Central memory CD4-positive, alpha-beta T cell (primary cell): ENCODE data around the gene SP7.
A peak's percentile ranks its signal among the peaks of the same experiment; 100 is the strongest.
"Not testable (repeated sequence)": the region's sequence is repeated elsewhere in the genome, so short reads cannot be mapped to it uniquely, and the experiment has no call there.

Source experiments
- DNase-seq: peaks from one replicate; pipeline ENCODE4 v3.0.0; 2022
- total RNA-seq, 3 experiments: gene quantifications; one replicate each; lab custom pipeline; 2026; lab: John Stamatoyannopoulos, UW

SP7 gene
- total RNA-seq = 0 reads per million in 3 experiments

GRCh38 chr12:53336181-53336681, at the start of gene SP7:
SP7 (minus strand) TSS chr12:53336354; CDS start chr12:53335646, 708 bp downstream.
- no peak for DNase-seq

GRCh38 chr12:53383258-53383657, 47.1 kb upstream of the SP7 start:
- no peak for DNase-seq

- peak; percentile 47 for DNase-seq
Measured at GRCh38 chr12:53381731-53382630, 45.8 kb upstream of the SP7 start.

GRCh38 chr12:53380794-53381730, 44.9 kb upstream of the SP7 start:
- DNase-seq = no peak

DNA sequence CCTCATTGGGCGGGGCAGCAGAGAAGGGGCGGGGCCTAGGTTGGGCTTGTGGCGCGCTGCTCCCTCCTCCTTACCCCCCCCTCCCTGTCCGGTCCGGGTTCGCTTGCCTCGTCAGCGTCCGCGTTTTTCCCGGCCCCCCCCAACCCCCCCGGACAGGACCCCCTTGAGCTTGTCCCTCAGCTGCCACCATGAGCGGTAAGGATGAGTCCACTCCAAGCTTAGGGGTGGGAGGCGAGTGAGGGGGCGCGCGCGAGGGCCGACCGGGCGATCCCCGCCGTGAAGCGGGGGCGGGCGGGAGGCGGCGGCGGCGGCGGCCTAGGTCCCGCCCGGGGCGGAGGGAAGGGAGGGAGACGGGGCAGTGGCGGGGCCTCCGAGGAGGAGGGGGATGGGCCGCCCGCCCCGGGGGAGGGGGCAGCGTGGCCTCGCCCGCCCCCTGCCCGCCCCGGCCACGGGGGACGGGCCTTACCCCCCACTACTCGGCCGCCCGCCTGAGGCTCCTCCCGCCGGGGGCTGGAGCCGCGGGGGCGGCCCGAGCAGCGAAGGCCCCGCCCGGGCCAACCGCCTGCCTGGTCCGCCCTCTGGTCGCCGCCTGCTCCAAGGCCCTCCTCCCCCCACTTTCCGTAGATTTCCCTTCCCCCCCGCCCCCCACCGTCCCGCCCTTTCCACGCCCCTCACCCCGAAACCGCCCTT, 44.1 kb upstream of the SP7 start, which contains the start of gene SP1:
Gene SP1, plus strand, starts transcription at position 73 of the 690 bp plus-strand sequence. Its CDS starts 116 bp downstream, at position 189.
- peak; percentile 86 for DNase-seq

- peak; percentile 99 for DNase-seq
Measured at GRCh38 chr12:53379389-53380103, 43.4 kb upstream of the SP7 start.

- no peak for DNase-seq
Measured at GRCh38 chr12:53378724-53379388, 42.7 kb upstream of the SP7 start.

DNA sequence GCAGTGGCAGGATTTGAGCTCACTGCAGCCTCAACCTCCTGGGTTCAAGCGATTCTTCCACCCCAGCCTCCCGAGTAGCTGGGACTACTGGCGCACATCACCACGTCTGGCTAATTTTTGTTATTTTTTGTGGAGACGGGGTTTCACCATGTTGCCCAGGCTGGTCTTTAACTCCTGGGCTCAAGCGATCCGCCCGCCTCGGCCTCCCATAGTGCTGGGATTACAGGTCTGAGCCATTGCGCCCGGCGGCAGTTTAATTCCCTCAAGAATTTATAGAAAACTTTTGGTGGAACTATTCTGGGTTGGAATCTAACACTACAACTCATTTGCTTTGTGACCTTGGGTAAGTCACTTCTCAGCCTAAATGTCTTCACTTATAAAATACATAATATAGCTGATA, 42.1 kb upstream of the SP7 start:
- DNase-seq = no peak

GRCh38 chr12:53376747-53377146, 40.6 kb upstream of the SP7 start:
- no peak for DNase-seq

DNA sequence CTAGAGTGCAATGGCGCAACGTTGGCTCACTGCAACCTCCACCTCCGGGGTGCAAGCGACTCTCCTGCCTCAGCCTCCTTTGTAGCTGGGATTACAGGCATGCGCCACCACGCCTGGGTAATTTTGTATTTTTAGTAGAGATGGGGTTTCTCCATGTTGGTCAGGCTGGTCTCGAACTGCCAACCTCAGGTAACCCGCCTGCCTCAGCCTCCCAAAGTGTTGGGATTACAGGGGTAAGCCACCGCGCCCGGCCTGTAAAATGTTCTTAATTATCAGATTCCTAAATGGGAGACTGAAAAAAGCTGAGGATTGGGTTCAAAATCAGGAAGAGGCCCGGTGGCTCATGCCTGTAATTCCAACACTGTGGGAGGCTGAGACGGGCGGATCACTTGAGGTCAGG, 38.1 kb upstream of the SP7 start:
- not testable (repeated sequence) for DNase-seq

GRCh38 chr12:53373554-53374133, 37.5 kb upstream of the SP7 start:
- not testable (repeated sequence) for DNase-seq

DNA sequence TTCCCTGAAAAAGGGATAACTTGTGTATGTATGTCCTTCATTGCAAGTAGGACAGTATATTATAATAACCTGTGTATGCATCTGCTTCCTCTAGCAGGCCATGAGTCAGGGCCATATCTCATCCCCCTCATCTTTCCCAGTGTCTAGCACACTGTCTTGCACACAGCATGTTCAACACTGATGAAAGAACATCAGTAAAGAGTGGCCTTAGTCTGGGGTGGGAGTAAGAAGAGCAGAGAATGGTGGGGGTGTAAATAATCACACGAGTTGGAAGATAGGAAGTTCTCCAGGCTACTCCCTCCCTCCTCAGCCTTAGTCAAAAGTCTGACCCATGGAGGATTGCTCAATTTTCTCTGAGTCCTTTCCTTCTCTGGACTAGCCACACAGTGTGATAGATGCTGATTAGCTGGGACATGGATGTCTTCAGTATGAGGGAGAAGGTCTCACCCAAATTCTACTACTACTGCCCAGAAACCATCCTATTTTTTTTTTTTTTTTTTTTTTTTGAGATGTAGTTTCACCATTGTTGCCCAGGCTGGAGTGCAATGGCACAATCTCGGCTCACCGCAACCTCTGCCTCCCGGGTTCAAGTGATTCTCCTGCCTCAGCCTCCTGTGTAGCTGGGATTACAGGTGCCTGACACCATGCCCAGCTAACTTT, 29.2 kb upstream of the SP7 start:
- no peak for DNase-seq

GRCh38 chr12:53361638-53362037, 25.5 kb upstream of the SP7 start:
- DNase-seq = not testable (repeated sequence)

DNA sequence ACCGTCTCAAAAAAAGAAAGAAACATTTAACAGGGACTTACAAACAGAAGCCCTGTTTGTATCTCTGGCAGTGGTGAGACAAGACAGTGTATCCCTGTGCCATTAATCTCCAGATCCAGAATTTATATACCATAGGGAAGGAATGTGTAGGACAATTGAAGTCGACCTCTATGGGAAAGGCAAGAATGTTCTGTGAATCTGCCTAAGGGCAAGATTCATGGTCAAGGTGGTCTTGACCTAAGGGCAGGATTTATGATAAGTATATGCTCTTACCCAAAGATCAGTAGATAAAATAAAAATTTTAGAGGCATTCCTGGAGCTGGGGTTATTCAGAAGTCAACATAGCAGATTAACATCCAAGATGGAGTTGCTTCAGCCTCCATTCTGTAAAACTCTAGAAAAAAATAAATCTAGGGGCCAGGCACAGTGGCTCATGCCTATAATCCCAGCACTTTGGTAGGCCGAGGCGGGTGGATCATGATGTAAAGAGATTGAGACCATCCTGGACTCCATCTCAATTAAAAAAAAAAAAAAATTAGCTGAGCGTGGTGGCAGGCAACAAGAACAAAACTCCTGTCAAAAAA, 22.8 kb upstream of the SP7 start:
- DNase-seq = no peak

DNA sequence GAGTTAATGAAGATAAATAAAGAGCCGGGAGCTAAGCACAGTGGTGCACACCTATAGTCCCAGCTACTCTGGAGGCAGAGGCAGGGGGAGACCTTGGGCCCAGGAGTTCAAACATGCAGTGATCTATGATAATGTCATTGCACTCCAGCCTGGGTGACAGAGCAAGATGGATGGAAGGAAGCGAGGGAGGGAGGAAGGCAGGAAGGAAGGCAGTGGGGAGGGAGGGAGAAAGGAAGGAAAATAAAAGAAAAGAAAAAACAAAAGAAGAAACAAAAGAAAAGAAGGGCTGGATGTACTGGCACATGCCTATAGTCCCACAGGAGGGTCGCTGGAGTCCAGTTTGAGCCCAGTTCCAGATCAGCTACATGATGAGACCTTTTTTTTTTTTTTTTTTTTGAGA, 19.0 kb upstream of the SP7 start:
- DNase-seq = no peak

DNA sequence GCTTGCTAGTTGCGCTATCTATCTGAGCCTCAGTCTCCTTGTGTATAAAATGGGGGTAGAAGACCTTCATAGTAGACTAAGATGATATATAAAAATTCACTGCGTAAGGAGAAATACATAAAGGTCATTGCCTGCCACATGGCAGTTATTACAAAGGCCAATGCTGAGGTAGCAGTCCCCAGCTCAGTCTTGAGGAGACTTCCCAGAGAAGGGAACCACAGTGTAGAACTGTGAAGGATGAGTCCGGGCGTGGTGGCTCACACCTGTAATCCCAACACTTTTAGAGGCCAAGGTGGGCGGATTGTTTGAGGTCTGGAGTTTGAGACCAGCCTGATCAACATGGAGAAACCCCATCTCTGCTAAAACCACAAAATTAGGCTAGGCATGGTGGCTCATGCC, 17.1 kb upstream of the SP7 start:
- DNase-seq = no peak

DNA sequence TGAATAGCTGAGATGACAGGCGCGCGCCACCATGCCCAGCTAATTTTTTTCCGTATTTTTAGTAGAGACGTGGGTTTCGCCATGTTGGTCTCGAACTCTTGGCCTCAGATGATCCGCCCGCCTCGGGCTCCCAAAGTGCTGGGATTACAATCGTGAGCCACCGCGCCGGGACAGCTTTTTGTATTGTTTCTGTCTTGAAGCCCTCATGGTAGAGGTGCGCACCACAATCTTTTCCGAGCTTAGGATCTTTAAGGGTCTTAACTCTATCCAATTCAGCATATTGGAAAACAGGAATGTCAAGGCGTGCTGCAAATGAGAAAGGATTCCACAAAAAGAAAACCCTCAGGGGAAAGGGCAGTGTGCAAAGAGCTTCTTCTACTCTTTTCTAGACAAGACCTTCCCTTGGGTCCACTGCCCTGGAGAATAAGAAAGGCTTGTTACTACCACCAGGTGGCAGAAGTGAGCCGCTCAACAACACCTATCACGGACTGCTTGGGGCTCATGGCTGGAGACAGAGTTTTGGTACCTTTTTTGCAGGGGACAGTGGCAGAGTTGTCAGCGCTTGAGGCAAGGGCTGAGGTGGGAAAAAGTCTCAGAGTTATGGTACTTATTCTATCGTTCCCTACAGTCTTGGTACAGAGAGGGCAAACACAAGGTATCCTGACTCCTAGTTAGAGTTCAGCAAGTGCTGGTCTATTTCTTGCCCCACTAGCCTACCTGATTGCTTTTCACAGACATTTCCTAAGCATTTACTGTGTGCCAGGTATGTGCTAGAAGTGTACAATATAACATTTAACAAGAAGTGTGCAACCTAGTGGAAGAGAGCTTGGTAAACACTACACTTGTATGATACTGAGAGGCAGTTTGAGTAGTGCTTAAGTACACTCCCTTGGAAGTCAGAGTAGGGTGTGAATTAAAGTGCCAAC, 16.4 kb upstream of the SP7 start:
- DNase-seq = peak; percentile 79

DNA sequence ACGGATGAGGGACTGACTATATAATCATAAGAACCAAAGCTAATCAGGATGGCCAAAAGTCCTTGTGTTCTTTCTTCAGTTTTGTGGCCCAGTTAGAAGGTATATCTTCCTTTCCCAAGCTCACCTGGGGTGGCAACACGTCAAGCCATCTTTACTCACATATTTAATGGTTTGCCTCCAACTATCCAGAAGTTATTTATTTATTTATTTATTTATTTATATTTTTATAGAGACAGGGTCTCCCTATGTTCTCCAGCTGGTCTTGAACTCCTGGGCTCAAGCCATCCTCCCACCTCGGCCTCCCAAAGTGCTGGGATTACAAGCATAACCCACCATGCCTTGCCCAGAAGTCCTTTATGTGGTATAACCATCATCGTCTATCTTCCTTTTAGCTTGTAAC, 11.8 kb upstream of the SP7 start:
- no peak for DNase-seq

DNA sequence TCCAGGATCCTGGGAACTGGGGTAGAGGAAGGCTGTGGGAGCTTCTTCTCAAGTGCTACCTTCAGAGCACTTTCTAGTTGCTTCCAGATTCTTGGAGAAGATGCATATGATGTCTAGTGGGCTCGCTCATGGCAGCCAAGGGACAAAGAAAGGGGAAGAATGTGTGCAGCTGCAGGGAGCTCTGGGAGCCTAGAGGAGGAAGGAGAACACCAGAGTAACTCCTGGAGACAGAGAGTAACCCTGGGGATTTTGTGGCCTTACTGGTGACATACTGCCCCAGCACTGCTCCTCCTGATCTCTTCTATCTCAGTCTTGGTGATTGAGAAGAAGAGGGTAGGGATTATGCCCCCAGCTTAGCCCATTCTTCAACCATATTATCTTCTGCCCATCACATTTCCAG, 10.3 kb upstream of the SP7 start:
- no peak for DNase-seq
